GM19467 (cell line): ENCODE measurements around the gene SERPINA3.
"Not testable (repeated sequence)": the region's sequence is repeated elsewhere in the genome, so short reads cannot be mapped to it uniquely, and the experiment has no call there.

Experiments
- ATAC-seq: cut with Tn5 transposase; IDR thresholded peaks from one replicate; pipeline ENCODE4 v1.9.1; 2021; ENCODE audit warnings: mild to moderate bottlenecking, moderate library complexity; ENCODE audit not compliant: unreplicated experiment

The SERPINA3 gene

GRCh38 chr14:94631050-94631449, 18.9 kb downstream of the SERPINA3 start:
- no peak for ATAC-seq

- no peak for ATAC-seq
Observed at GRCh38 chr14:94631536-94632304, 19.5 kb downstream of the SERPINA3 start.

- no peak for ATAC-seq
Observed at GRCh38 chr14:94632305-94632590, 20.1 kb downstream of the SERPINA3 start.

- no peak for ATAC-seq
Observed at GRCh38 chr14:94633121-94633520, 20.9 kb downstream of the SERPINA3 start.

GRCh38 chr14:94635154-94635553, 23.0 kb downstream of the SERPINA3 start:
- ATAC-seq, result no peak

- no peak for ATAC-seq
Observed at GRCh38 chr14:94636744-94637412, 24.7 kb downstream of the SERPINA3 start.

GRCh38 chr14:94637814-94638213, 25.6 kb downstream of the SERPINA3 start:
- not testable (repeated sequence) for ATAC-seq

GRCh38 chr14:94638339-94638738, 26.1 kb downstream of the SERPINA3 start:
- no peak for ATAC-seq

- no peak for ATAC-seq
Observed at GRCh38 chr14:94638961-94639817, 27.0 kb downstream of the SERPINA3 start.

- no peak for ATAC-seq
Observed at GRCh38 chr14:94640721-94641631, 28.8 kb downstream of the SERPINA3 start.

- no peak for ATAC-seq
Observed at GRCh38 chr14:94641632-94641955, 29.4 kb downstream of the SERPINA3 start.

- ATAC-seq, result no peak
Observed at GRCh38 chr14:94643316-94644101, 31.3 kb downstream of the SERPINA3 start.

GRCh38 chr14:94644102-94644535, 31.9 kb downstream of the SERPINA3 start:
- ATAC-seq, result no peak

- no peak for ATAC-seq
Observed at GRCh38 chr14:94646066-94646465, 33.9 kb downstream of the SERPINA3 start.

GRCh38 chr14:94646481-94646880, 34.3 kb downstream of the SERPINA3 start:
- no peak for ATAC-seq

GRCh38 chr14:94648801-94649200, 36.6 kb downstream of the SERPINA3 start:
- ATAC-seq, result no peak

- ATAC-seq, result no peak
Observed at GRCh38 chr14:94649543-94650443, 37.6 kb downstream of the SERPINA3 start.

- ATAC-seq, result no peak
Observed at GRCh38 chr14:94650444-94650775, 38.2 kb downstream of the SERPINA3 start.
